ENCODE results near the gene FAM174C. TPM values are rescaled to one million over a fixed set of nuclear protein-coding genes. Genes with fewer than 3 reads are reported as not detected.

The FAM174C gene
- total and polyA plus RNA-seq, 2 of the 8 experiments (the other 6 are each of a cell fraction or from before 2014, with no cell fraction given), result 44.5 to 125 TPM

DNA sequence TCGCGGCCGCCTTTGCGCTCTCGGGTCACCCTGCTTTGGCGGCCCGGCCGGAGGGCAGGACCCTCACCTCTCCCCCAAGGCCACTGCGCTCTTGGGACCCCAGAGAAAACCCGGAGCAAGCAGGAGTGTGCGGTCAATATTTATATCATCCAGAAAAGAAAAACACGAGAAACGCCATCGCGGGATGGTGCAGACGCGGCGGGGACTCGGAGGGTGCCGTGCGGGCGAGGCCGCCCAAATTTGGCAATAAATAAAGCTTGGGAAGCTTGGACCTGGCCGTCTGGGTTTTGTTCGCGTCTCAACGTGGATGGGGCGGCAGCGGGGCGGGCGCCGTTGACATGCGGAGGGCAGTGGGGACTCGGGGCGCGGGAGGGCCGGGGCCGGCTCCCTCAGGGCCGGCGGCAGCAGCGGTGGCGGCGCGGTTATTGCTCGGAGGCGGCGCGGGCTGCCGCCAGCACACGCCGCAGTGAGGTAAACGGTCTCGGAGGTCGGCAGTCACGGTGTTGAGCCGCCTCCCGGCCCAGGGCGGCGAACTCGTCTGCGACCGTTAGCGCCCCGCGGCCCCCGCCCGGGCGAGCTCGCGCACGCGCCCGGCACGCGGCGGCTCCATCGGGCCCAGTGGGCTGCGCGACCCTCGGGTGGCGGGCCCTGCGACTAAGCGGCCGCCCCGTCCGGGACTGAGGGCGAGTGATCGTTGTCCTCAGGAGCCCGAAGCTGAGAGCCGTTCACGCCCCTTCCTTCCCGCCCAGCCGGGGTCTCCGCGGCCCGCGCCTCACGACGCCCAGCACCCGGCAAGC is 47.0 kb upstream of the FAM174C start:
- Histone ChIP-seq H3K18ac (ENCODE audit: extremely low read depth, low read length) (no peak overlapping the region), H4K5ac (ENCODE audit: insufficient read length, low read depth, low read length) (no peak overlapping the region), H3K4me1 (replicated peaks in 1 of 4; ENCODE audit: control insufficient read depth in 3 of 4, insufficient read depth in 4 of 4, low read length in 3 of 4) (peaks cover 0 to 2% (median 0%) of the 10 kb centered on the region in 4 experiments; a peak in 2 of 7 replicates), H3K27me3 (replicated peaks in 1 of 4; ENCODE audit: control insufficient read depth in 3 of 4, extremely low read depth in 1 of 4, insufficient read depth in 3 of 4, low read length in 3 of 4) (no peaks in the 10 kb centered on the region), H4K91ac (replicated peaks; ENCODE audit: insufficient read length, low read length) (no peak overlapping the region), H3K4ac (replicated peaks; ENCODE audit: insufficient read length, low read depth, low read length) (no peak overlapping the region), H2BK20ac (ENCODE audit: low read length) (no peak overlapping the region), H3K27ac (ENCODE audit: low read depth, low read length) (no peak overlapping the region), H3K9me3 (ENCODE audit: insufficient read depth in 2 of 2, low read depth in 1 of 2, low read length in 1 of 2) (no peaks in the 10 kb centered on the region), H3K9ac (replicated peaks in 1 of 4; ENCODE audit: extremely low read depth in 1 of 4, low read depth in 3 of 4, low read length in 3 of 4) (no peak overlapping the region), H3K4me2 (ENCODE audit: insufficient read depth in 1 of 2, low read depth in 2 of 2, low read length in 2 of 2) (no peak overlapping the region), H2BK5ac (ENCODE audit: low read depth, low read length) (no peak overlapping the region), H3K56ac (replicated peaks; ENCODE audit: insufficient read length, low read depth, low read length) (no peak overlapping the region), H3K23ac (ENCODE audit: insufficient read length) (no peak overlapping the region), H3K79me2 (ENCODE audit: control insufficient read depth in 1 of 2, insufficient read depth in 2 of 2, low read length in 2 of 2) (no peaks in the 10 kb centered on the region), H4K20me1 (replicated peaks in 1 of 2; ENCODE audit: control insufficient read depth in 1 of 2, insufficient read depth in 2 of 2, low read length in 2 of 2) (peaks cover 8 to 15% of the 10 kb centered on the region in 2 experiments), H4K8ac (ENCODE audit: extremely low read depth, insufficient read depth, low read length) (peak overlapping the region; percentile 51; the same call in 1 of the 2 replicates), H3K4me3 (ENCODE audit: extremely low read depth in 1 of 4, insufficient read depth in 2 of 4, low read depth in 3 of 4, low read length in 4 of 4) (no peak overlapping the region), H3K36me3 (ENCODE audit: control insufficient read depth in 2 of 4, insufficient read depth in 4 of 4, low read length in 3 of 4) (peaks cover 2 to 65% (median 4%) of the 10 kb centered on the region in 4 experiments; a peak in 6 of 8 replicates), H2AFZ (ENCODE audit: low read length) (no peak overlapping the region), H3K14ac (ENCODE audit: insufficient read length) (no peak overlapping the region), H2BK12ac (ENCODE audit: low read depth, low read length) (no peak overlapping the region), H2BK15ac (ENCODE audit: low read length) (no peak overlapping the region), H3K23me2 (ENCODE audit: low read depth, low read length) (no peaks in the 10 kb centered on the region), H3K79me1 (ENCODE audit: low read depth, low read length) (no peaks in the 10 kb centered on the region; the same call in 1 of the 2 replicates), H2BK120ac (replicated peaks; ENCODE audit: low read depth, low read length) (no peak overlapping the region), H2AK5ac (ENCODE audit: low read depth, low read length) (no peak overlapping the region)
- POLR2A ChIA-PET (ENCODE audit: partially characterized antibody), result interaction anchor here (1.0 to 2.4 kb wide), 15 partner anchors 8 to 292 kb away, joined by 3 to 16 read pairs (median 4); partner anchors contain the start of genes ATP5F1D, CBARP and CIRBP
- DNase-seq (ENCODE audit: low read depth in 1 of 2, low spot score in 2 of 2) (no peak), FAIRE-seq (no peak)
- WGBS, 2 experiments (ENCODE audit: extremely low coverage in 1 of 2, insufficient coverage in 1 of 2, insufficient read length in 1 of 2, insufficient replicate concordance in 2 of 2, low coverage in 1 of 2, low lambda C conversion rate in 2 of 2, missing lambda C conversion rate in 1 of 2), result 96% methylated on average over 63 of the region's 100 CpGs; no CpG with 5 or more reads in 1 of the 2 experiments
- TF ChIP-seq, protein P1, sequence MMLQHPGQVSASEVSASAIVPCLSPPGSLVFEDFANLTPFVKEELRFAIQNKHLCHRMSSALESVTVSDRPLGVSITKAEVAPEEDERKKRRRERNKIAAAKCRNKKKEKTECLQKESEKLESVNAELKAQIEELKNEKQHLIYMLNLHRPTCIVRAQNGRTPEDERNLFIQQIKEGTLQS (IDR thresholded peaks at IDR 0.05; ENCODE audit: insufficient read depth, low read depth, low read length), result no peak
- 0 out of 2 replicates have a peak, but pooled peaks have one; percentile 10 for TF ChIP-seq GABPA (IDR thresholded peaks at IDR 0.05; ENCODE audit: borderline replicate concordance, insufficient read depth, low read length)
- 0 out of 2 replicates have a peak, but pooled peaks have one; percentile 21 for TF ChIP-seq SRF (IDR thresholded peaks at IDR 0.05; ENCODE audit: low read depth, low read length)
- TF ChIP-seq, protein P2, sequence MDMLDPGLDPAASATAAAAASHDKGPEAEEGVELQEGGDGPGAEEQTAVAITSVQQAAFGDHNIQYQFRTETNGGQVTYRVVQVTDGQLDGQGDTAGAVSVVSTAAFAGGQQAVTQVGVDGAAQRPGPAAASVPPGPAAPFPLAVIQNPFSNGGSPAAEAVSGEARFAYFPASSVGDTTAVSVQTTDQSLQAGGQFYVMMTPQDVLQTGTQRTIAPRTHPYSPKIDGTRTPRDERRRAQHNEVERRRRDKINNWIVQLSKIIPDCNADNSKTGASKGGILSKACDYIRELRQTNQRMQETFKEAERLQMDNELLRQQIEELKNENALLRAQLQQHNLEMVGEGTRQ (IDR thresholded peaks at IDR 0.05; ENCODE audit: low read length), result no peak
- CTCF ChIA-PET (ENCODE audit: partially characterized antibody), result interaction anchor here (1.7 kb wide), 1 partner anchor 8 kb away, joined by 6 read pairs; no protein-coding TSS in a partner anchor

Data from H1 (cell line).